H54 (cell line): ENCODE measurements around the gene ITM2C.

Experiments
- DNase-seq: peaks from one replicate; pipeline ENCODE4 v3.0.0; 2011; ENCODE audit warnings: low spot score, mixed read lengths; ENCODE audit not compliant: insufficient read length
- FAIRE-seq: peaks from 3 replicates; lab custom pipeline; 2011; peaks lifted over from hg19 to GRCh38; lab: Jason Lieb, UNC
- POLR2A ChIP-seq: IDR thresholded peaks from 2 replicates; pipeline ENCODE4 v1.6.1; 2011; ENCODE audit warnings: low read depth, mild to moderate bottlenecking, low read length

The ITM2C gene

GRCh38 chr2:230919240-230919639 is 54.5 kb downstream of the ITM2C start:
- DNase-seq: no peak
- FAIRE-seq: no peak
- TF ChIP-seq POLR2A: no peak

GRCh38 chr2:230919681-230920080 is 54.9 kb downstream of the ITM2C start:
- no peak for FAIRE-seq
- no peak for TF ChIP-seq POLR2A
- DNase-seq: no peak

- DNase-seq: no peak
- no peak for TF ChIP-seq POLR2A
- no peak for FAIRE-seq
Observed at GRCh38 chr2:230920167-230920566, 55.4 kb downstream of the ITM2C start.

GRCh38 chr2:230921806-230922595 is 57.3 kb downstream of the ITM2C start:
- no peak for FAIRE-seq
- TF ChIP-seq POLR2A: no peak
- no peak for DNase-seq

GRCh38 chr2:230922951-230923717 is 58.4 kb downstream of the ITM2C start:
- TF ChIP-seq POLR2A: no peak
- DNase-seq (no peak), FAIRE-seq (no peak)

- FAIRE-seq: no peak
- TF ChIP-seq POLR2A: no peak
- DNase-seq: no peak
Observed at GRCh38 chr2:230924092-230924469, 59.3 kb downstream of the ITM2C start.

GRCh38 chr2:230924470-230925341 is 60.0 kb downstream of the ITM2C start, which contains the start of gene GPR55:
Gene GPR55 (minus strand): TSS chr2:230925242. CDS start chr2:230910962, 14,280 bp downstream.
- FAIRE-seq: no peak
- TF ChIP-seq POLR2A: no peak
- DNase-seq: no peak

GRCh38 chr2:230925443-230925878 is 60.7 kb downstream of the ITM2C start:
- FAIRE-seq (no peak), DNase-seq (no peak)
- TF ChIP-seq POLR2A: no peak

GRCh38 chr2:230925879-230926765 is 61.4 kb downstream of the ITM2C start:
- TF ChIP-seq POLR2A: no peak
- no peak for FAIRE-seq
- no peak for DNase-seq

- no peak for FAIRE-seq
- no peak for TF ChIP-seq POLR2A
- no peak for DNase-seq
Observed at GRCh38 chr2:230927711-230928341, 63.1 kb downstream of the ITM2C start.
